Raji (cell line): ENCODE results near the gene VPS8.

Source experiments
- POLR2A ChIP-seq: IDR thresholded peaks from 2 replicates; pipeline ENCODE4 v1.6.1; 2011; ENCODE audit warnings: low read depth, low read length, control low read depth; ENCODE audit not compliant: insufficient read depth

Gene VPS8

GRCh38 chr3:185058796-185059195 is 246.8 kb downstream of the VPS8 start:
- TF ChIP-seq POLR2A, result no peak

GRCh38 chr3:185059766-185060165 is 247.8 kb downstream of the VPS8 start:
- TF ChIP-seq POLR2A, result no peak

GRCh38 chr3:185060655-185061054 is 248.7 kb downstream of the VPS8 start:
- no peak for TF ChIP-seq POLR2A

- TF ChIP-seq POLR2A, result no peak
These were observed 250.2 kb downstream of the VPS8 start for GRCh38 chr3:185062191-185062590.

- no peak for TF ChIP-seq POLR2A
These were observed 251.5 kb downstream of the VPS8 start for GRCh38 chr3:185063431-185063830.

- TF ChIP-seq POLR2A, result no peak
These were observed 253.1 kb downstream of the VPS8 start for GRCh38 chr3:185065059-185065458.

GRCh38 chr3:185066251-185066650 is 254.3 kb downstream of the VPS8 start:
- TF ChIP-seq POLR2A, result no peak

GRCh38 chr3:185067173-185067572 is 255.2 kb downstream of the VPS8 start:
- TF ChIP-seq POLR2A, result no peak

GRCh38 chr3:185069037-185070030 is 257.4 kb downstream of the VPS8 start:
- no peak for TF ChIP-seq POLR2A

- no peak for TF ChIP-seq POLR2A
These were observed 258.7 kb downstream of the VPS8 start for GRCh38 chr3:185070491-185071286.

GRCh38 chr3:185071287-185071800 is 259.4 kb downstream of the VPS8 start:
- TF ChIP-seq POLR2A, result no peak

GRCh38 chr3:185075547-185075946 is 263.6 kb downstream of the VPS8 start:
- no peak for TF ChIP-seq POLR2A

GRCh38 chr3:185076219-185076618 is 264.3 kb downstream of the VPS8 start:
- TF ChIP-seq POLR2A, result no peak

- TF ChIP-seq POLR2A, result no peak
These were observed 267.7 kb downstream of the VPS8 start for GRCh38 chr3:185079625-185080024.

- TF ChIP-seq POLR2A, result no peak
These were observed 269.6 kb downstream of the VPS8 start for GRCh38 chr3:185081521-185081920.
